Effector memory CD8-positive, alpha-beta T cell (primary cell): Measurements from ENCODE around the gene GAPVD1.
A peak's percentile ranks its signal among the peaks of the same experiment; 100 is the strongest.

ENCODE experiments used
- ATAC-seq: fragments of 150-1000 bp; cut with Tn5 transposase; replicated peaks from 2 replicates; pipeline ENCODE4 v1.10.0; 2021; ENCODE audit warnings: mild to moderate bottlenecking, moderate library complexity
- DNase-seq, 3 experiments: peaks; one replicate each; pipeline ENCODE4 v3.0.0; 2021
- H3K27ac Mint-ChIP-seq, 2 donors: one replicate each; pipeline ENCODE4 v1.8.0; 2022; ENCODE audit warnings: mild to moderate bottlenecking in 2 of 2, mixed read lengths in 2 of 2, moderate library complexity in 2 of 2
- H3K27me3 Mint-ChIP-seq, 2 donors: one replicate each; pipeline ENCODE4 v1.8.0; 2022; ENCODE audit warnings: mixed read lengths in 2 of 2
- H3K36me3 Mint-ChIP-seq: one replicate; pipeline ENCODE4 v1.8.0; 2022; ENCODE audit warnings: mild to moderate bottlenecking, moderate library complexity, mixed read lengths; ENCODE audit not compliant: insufficient read depth
- H3K4me1 Mint-ChIP-seq, 2 donors: one replicate each; pipeline ENCODE4 v1.8.0; 2022; ENCODE audit warnings: low read depth in 2 of 2, mixed read lengths in 2 of 2
- H3K4me3 Mint-ChIP-seq, 2 donors: one replicate each; pipeline ENCODE4 v1.8.0; 2022; ENCODE audit warnings: mild to moderate bottlenecking in 2 of 2, mixed read lengths in 2 of 2, moderate library complexity in 2 of 2
- H3K9me3 Mint-ChIP-seq, 2 donors: one replicate each; pipeline ENCODE4 v1.8.0; 2022; ENCODE audit warnings: mixed read lengths in 2 of 2

GAPVD1 gene

DNA sequence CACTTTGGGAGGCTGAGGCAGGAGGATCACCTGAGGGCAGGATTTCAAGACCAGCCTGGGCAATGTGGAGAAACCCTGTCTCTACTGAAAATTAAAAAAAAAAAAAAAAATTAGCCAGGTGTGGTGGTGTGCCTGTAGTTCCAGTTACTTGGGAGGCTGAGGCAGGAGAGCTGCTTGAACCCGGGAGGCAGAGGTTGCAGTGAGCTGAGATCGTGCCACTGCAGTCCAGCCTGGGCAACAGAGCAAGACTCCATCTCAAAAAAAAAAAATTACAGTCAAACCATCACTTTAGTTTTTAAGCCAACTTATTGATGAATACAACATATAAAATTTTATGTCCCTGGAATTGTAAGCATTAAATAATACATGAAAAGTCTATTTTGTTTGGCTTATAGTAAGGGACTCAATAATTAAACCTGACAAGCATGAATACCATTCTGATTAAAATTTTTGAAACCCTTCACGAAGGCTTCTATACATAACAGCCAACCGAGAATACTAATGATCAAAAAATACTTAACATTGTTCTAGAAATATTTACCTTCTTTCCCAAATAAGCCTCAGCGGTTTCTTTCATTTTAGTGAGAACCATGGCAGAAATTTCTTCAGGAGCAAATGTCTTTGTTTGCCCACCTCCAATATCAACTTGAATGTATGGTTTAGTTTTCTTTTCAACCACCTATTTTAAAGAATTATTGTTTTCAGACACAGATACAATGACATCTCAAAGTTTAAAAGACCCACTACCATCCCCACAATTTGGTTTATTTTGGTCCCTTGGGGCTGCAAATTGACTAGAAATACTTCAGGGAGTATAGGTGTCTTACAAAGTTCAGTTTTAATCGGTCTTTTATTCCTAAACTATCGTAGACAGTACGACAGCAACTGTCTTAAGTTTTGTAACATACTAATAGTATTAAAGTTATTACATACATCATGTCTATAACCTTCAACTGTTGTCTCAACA is 21.7 kb upstream of the GAPVD1 start:
- Mint-ChIP-seq H3K27ac (peak overlapping the region; percentile 100), H3K4me1 (peaks cover 50 to 59% of the 10 kb centered on the region in 2 donors), H3K36me3 (peaks cover 73% of the 10 kb centered on the region), H3K9me3 (no peaks in the 10 kb centered on the region), H3K4me3 (peak overlapping the region; percentile 98 to 99), H3K27me3 (no peaks in the 10 kb centered on the region)
- ATAC-seq (no peak), DNase-seq (no peak)

DNA sequence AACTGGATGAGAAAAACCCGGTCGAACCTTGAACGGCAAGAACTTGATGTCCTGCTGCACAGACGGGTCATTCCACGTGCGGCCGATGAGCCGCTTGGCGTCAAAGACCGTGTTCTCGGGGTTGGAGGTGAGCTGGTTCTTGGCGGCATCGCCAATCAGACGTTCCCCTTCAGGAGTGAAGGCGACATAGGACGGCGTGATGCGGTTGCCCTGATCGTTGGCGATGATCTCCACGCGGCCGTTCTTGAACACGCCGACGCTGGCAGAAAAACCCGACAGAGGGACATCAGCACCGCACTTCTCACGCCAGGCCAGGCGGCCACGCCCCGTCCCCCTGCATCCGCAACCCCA is 21.0 kb upstream of the GAPVD1 start:
- peaks cover 66% of the 10 kb centered on the region for H3K36me3 Mint-ChIP-seq
- peak overlapping the region; percentile 100 for H3K27ac Mint-ChIP-seq
- H3K9me3 Mint-ChIP-seq, result no peaks in the 10 kb centered on the region
- no peaks in the 10 kb centered on the region for H3K27me3 Mint-ChIP-seq
- ATAC-seq (peak; percentile 2), DNase-seq (peak in 2 of 3 experiments; percentile 29 to 41)
- H3K4me3 Mint-ChIP-seq, result peak overlapping the region; percentile 98 to 99
- peaks cover 45 to 53% of the 10 kb centered on the region in 2 donors for H3K4me1 Mint-ChIP-seq

DNA sequence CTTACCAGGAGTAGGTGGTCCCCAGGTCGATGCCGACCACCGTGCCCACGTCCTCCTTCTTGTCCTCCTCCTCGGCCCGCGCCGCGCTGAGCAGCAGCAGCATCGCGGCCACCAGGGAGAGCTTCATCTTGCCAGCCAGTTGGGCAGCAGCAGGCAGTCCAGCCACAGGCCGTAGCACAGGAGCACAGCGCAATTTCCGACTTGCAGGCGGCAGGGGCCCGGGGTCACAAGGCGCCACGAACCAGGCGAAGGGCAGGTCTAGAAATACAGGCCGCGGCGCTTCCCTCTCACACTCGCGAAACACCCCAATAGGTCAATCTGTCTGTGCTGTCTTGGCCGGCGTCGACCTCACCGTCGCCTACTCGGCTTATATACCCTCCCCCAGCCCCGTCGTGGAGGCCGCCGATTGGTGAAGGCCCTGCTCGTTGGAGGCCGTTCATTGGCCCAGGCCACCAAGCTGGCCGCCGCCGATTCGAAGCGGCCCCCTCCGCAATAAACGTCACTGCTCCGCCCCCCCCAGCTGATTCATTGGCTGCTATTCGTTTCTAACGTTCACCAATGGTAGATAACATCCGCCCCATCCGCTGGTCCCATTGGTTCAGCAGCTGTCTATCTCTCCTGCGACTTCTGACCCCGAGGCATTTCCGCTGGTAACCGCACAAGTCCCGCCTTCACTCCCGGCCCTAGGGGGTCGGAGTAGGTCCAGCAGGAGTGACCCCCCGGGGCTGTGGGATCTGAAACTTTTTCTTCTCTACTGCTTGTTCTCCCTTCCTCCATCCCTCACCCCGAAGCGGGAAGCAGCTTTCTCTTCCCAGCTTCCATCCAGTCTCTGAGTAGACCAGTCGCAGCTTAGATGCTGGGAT is 20.4 kb upstream of the GAPVD1 start, which contains the start of gene HSPA5:
Gene HSPA5, minus strand, starts transcription at position 344 of the 863 bp plus-strand sequence. Its CDS starts 217 bp downstream, at position 127.
- Mint-ChIP-seq H3K4me3 (peak within 1 kb of the TSS; percentile 98 to 99), H3K9me3 (no peaks in the 10 kb centered on the region), H3K27me3 (no peaks in the 10 kb centered on the region), H3K4me1 (peaks cover 41 to 48% of the 10 kb centered on the region in 2 donors), H3K27ac (peak within 1 kb of the TSS; percentile 100), H3K36me3 (peaks cover 60% of the 10 kb centered on the region)
- ATAC-seq (peak; percentile 87), DNase-seq (peak; percentile 99 to 100 (median 99))

DNA sequence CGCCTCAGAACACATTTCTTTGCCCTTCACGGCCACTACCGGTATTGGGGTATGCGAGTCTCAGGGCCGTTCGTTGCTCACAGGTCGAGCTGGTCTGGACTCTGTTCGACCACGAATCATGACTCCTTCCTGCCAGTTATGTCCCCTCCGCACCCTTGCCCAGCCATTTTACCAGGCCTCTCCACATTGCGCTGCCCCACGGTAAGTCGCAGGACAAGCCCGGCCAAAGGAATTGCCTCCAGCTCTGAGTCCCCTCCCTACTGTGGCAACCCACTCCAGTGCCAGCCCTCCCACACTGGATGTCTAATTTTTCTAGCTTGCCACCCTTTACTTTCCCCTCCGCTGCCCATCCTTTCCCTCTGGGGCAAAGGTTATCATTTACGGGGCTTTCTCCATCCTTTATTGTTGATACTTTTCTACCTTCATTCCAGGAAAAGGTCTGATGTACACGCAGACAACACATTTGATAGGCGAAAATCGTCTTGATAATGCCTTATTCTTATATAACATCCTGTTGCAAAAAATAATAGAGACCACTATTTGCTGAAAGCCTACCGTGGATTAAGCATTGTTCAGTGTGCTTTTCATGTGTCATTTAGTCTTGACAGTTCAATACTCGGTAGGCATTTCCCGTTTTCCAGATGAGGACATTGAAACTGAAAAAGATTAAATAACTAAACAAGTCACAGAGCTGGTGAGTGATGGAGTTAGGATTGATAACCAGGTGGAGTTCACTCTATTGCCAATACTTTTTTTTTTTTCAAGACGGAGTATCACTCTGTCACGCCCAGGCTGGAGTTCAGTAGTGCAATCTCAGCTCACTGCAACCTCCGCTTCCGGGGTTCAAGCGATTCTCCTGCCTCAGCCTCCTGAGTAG is 19.5 kb upstream of the GAPVD1 start:
- DNase-seq (no peak), ATAC-seq (peak; percentile 2)
- H3K4me1 Mint-ChIP-seq, result peaks cover 33 to 39% of the 10 kb centered on the region in 2 donors
- peak overlapping the region; percentile 98 to 99 for H3K4me3 Mint-ChIP-seq
- peak overlapping the region; percentile 100 for H3K27ac Mint-ChIP-seq
- H3K36me3 Mint-ChIP-seq, result peaks cover 51% of the 10 kb centered on the region
- no peaks in the 10 kb centered on the region for H3K9me3 Mint-ChIP-seq
- no peaks in the 10 kb centered on the region for H3K27me3 Mint-ChIP-seq

DNA sequence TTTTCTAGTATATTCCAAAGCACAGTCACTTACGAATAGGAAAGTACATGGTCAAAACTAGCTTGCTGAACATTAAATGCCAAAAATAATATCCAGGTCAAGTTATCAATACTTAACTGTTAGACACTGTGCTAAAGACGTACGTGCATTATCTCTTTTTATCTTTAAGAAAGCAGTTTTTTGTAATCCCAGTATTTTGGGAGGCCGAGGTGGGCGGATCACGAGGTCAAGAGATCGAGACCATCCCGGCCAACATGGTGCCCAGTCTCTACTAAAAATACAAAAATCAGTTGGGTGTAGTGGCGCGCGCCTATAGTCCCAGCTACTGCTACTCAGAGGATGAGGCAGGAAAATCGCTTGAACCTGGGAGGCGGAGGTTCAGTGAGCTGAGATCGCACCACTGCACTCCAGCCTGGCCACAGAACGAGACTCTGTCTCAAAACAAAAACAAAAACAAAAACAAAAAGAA is 17.8 kb upstream of the GAPVD1 start:
- Mint-ChIP-seq H3K9me3 (no peaks in the 10 kb centered on the region), H3K4me3 (no peak overlapping the region), H3K36me3 (peaks cover 34% of the 10 kb centered on the region), H3K27me3 (no peaks in the 10 kb centered on the region), H3K4me1 (peaks cover 20 to 24% of the 10 kb centered on the region in 2 donors), H3K27ac (no peak overlapping the region)
- no peak for DNase-seq
- ATAC-seq, result no peak

DNA sequence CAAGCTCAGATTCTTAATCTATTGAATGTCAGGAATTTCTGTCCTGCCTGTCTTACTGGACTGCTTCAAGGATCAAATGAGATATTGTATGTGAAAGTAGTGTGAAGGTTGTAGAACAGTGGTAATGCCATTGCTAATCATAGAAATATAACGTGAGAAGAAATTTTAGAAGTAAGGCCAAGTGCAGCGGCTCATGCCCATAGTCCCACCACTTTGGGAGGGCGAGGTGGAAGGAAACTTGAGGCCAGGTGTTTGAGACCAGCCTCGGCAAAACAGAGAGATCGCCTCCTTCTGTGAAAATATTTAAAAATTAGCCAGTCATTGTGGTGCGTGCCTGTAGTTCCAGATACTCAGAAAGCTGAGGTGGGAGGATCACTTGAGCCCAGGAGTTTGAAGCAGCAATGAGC is 15.4 kb upstream of the GAPVD1 start:
- no peak overlapping the region for H3K27ac Mint-ChIP-seq
- H3K4me1 Mint-ChIP-seq, result peaks cover 10 to 11% of the 10 kb centered on the region in 2 donors
- H3K4me3 Mint-ChIP-seq, result no peak overlapping the region
- no peak for DNase-seq
- H3K9me3 Mint-ChIP-seq, result no peaks in the 10 kb centered on the region
- ATAC-seq, result no peak
- H3K27me3 Mint-ChIP-seq, result no peaks in the 10 kb centered on the region
- H3K36me3 Mint-ChIP-seq, result peaks cover 10% of the 10 kb centered on the region

DNA sequence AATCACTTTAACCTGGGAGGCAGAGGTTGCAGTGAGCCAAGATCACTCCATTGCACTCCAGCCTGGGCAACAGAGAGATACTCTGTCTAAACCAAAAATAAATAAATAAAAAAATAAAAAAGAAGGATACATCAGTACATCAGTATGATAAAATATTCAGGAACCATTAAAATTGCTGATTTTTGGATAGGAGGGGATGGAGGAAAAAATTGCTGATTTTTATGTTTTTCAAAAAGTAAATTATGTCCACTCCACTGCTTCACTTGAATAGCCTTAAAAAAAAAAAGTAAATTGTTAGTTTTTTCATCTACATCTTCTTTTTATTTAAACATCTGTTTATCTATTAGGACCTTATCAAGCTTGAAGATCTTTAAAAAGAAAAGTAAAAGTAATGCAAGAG is 7.4 kb upstream of the GAPVD1 start:
- Mint-ChIP-seq H3K36me3 (no peaks in the 10 kb centered on the region), H3K4me3 (no peak overlapping the region), H3K27ac (no peak overlapping the region)

DNA sequence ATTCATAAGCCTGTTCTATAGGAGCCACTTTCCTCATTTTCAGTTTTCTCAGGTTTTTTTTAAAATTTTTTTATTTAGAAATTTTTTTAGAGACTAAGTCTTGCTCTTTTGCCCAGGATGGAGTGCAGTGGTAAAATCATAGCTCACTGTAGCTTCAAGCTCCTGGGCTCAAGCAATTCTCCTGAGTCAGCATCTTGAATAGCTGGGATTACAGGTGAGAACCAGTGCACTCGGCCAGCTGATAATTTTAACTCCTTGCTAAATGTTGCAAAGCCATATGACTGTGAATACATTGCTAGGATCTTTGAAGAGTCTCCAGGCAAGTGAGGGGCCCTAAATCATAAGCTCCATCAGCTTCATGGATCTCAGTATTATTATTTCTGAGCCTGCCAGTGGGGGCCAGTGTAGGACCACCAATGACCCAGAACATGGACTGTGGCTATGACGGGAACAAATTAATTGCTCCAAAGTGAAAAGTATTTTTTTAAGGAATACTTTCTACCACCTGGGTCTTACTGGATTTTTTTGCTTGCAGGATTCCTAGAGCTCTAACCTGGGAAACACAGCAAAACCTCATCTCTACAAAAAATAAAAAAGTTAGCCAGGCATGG is 5.7 kb upstream of the GAPVD1 start:
- Mint-ChIP-seq H3K9me3 (no peaks in the 10 kb centered on the region), H3K4me3 (no peak overlapping the region), H3K4me1 (peaks cover 1 to 2% of the 10 kb centered on the region in 2 donors), H3K36me3 (peaks cover 8% of the 10 kb centered on the region), H3K27ac (no peak overlapping the region), H3K27me3 (peaks cover 0 to 6% of the 10 kb centered on the region in 2 donors)
- ATAC-seq, result no peak
- DNase-seq, result no peak

More for the DNA sequence above, 7.4 kb upstream of the GAPVD1 start:
- DNase-seq (no peak), ATAC-seq (no peak)
- no peaks in the 10 kb centered on the region for H3K4me1 Mint-ChIP-seq
- H3K27me3 Mint-ChIP-seq, result peaks cover 0 to 6% of the 10 kb centered on the region in 2 donors
- H3K9me3 Mint-ChIP-seq, result no peaks in the 10 kb centered on the region

DNA sequence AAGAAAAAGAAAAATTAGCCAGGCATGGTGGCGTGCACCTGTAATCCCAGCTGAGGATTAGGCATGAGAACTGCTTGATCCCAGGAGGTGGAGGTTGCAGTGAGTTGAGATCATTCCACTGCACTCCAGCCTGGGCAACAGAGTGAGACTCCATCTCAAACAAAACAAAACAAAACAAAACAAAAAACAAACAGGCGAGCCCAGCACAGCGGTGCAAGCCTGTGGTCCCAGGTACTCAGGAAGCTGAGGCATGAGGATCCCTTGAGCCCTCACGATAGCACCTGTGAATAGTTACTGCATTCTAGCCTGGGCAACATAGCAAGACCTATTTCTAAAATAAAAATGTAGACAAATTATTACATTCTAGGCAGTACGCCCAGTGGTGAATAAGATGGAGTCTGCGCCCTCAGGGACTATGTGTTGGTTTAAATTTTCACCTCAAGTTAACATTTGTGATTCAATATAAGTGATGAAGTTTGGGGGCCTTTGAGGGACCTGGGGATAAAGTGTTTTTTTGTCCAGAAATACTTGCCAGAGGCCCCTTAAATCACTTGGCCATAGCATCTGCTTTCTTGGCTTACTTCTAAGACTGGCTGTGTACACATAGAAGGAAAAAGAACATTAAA is 3.4 kb upstream of the GAPVD1 start:
- Mint-ChIP-seq H3K27ac (no peak overlapping the region), H3K4me3 (no peak overlapping the region)

DNA sequence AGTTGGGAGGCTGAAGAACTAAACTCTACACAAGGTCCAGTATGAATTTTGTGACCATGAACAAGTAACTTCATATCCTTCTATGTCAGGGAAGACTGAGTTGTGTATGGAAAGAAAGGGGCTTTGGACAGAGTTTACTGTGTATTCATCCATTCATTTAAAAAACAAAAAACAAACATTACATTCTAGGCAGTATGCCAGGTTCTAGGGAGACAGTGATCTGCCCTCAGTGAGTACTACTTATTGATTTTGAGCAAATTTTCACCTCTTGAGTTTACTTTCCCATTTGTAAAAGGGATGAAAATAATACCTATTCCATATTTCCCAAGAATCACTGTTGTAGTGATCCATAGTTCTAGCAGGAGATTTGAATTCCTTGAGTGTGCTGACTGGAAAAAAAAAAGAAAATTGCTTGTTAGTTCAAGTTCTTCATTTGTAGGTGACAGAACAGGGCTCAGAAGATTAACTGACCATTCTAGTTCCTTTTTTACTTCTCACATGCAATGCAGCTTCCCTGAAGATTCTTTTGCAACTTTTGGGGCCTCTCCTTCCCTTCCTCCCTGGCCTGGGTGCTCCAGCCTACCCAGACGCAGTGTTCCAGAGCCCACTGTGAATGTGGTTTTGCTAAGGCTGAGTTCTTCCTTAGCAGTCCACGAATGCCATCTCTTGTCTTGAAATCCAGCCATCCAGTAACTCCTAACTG is 2.6 kb upstream of the GAPVD1 start:
- Mint-ChIP-seq H3K4me1 (peaks cover 21 to 22% of the 10 kb centered on the region in 2 donors), H3K36me3 (peaks cover 20% of the 10 kb centered on the region), H3K4me3 (no peak overlapping the region), H3K9me3 (no peaks in the 10 kb centered on the region), H3K27me3 (peaks cover 0 to 6% of the 10 kb centered on the region in 2 donors), H3K27ac (no peak overlapping the region)
- no peak for ATAC-seq
- DNase-seq, result no peak

More for the DNA sequence above, 3.4 kb upstream of the GAPVD1 start:
- no peaks in the 10 kb centered on the region for H3K9me3 Mint-ChIP-seq
- ATAC-seq, result no peak
- peaks cover 15 to 18% of the 10 kb centered on the region in 2 donors for H3K4me1 Mint-ChIP-seq
- no peak for DNase-seq
- H3K27me3 Mint-ChIP-seq, result peaks cover 0 to 6% of the 10 kb centered on the region in 2 donors
- H3K36me3 Mint-ChIP-seq, result peaks cover 20% of the 10 kb centered on the region

DNA sequence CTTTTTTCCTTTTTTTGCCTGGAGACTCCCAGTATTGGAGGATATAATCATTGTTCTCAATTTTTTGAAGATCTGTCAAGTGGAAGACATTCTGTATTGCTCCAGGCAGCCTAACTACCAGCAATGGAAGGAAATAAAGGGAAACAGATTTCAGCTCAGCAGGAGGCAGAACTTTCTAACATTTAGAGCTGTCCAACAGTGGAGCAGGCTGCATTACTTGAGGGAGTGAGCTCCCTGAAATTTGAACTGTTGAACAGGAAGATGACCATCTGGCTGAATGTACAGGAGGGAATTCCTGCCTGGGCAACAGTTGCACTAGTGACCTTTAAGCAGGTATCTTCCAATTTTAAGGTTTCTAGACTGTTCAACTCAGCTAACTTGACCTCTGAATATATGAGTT is 1.1 kb upstream of the GAPVD1 start:
- ATAC-seq (no peak), DNase-seq (no peak)
- Mint-ChIP-seq H3K4me3 (peak overlapping the region; percentile 91 to 98), H3K36me3 (peaks cover 25% of the 10 kb centered on the region), H3K27me3 (peaks cover 0 to 6% of the 10 kb centered on the region in 2 donors), H3K9me3 (no peaks in the 10 kb centered on the region), H3K27ac (peak overlapping the region; percentile 74 to 96), H3K4me1 (peaks cover 29 to 32% of the 10 kb centered on the region in 2 donors)
